HL-60 (cell line): ENCODE results near the gene ANAPC2.

Source experiments
- DNase-seq, 2 experiments: peaks; one replicate each; pipeline ENCODE4 v3.0.0-alpha.2; 2010 to 2020; ENCODE audit warnings: low read depth in 1 of 2, low spot score in 1 of 2
- H3K27ac ChIP-seq: fragments of 250-450 bp; sonication (Bioruptor Pico); replicated peaks from 2 replicates; pipeline ENCODE4 v1.5.1; 2020; ENCODE audit warnings: mild to moderate bottlenecking, moderate library complexity
- H3K27me3 ChIP-seq: fragments of 250-450 bp; sonication (Bioruptor Pico); 2 replicates; pipeline ENCODE4 v1.5.1; 2021; ENCODE audit warnings: mild to moderate bottlenecking, moderate library complexity; ENCODE audit not compliant: insufficient read depth, poor library complexity, severe bottlenecking
- H3K4me3 ChIP-seq: replicated peaks from 2 replicates; pipeline ENCODE4 v1.5.1; 2011; ENCODE audit warnings: mild to moderate bottlenecking, control low read depth, low read length; ENCODE audit not compliant: insufficient read depth
- CTCF ChIP-seq: IDR thresholded peaks from one replicate; pipeline ENCODE4 v1.5.1; 2011; ENCODE audit warnings: low read length, control low read depth, inconsistent platforms; ENCODE audit not compliant: insufficient read depth
- GABPA ChIP-seq: IDR thresholded peaks from 2 replicates; pipeline ENCODE4 v1.6.1; 2012; ENCODE audit warnings: low read depth
- POLR2AphosphoS5 ChIP-seq: IDR thresholded peaks from 2 replicates; pipeline ENCODE4 v1.6.1; 2012; ENCODE audit warnings: low read depth
- REST ChIP-seq: IDR thresholded peaks from 2 replicates; pipeline ENCODE4 v1.6.1; 2012; ENCODE audit warnings: low read depth; ENCODE audit not compliant: insufficient replicate concordance
- SPI1 ChIP-seq: IDR thresholded peaks from 2 replicates; pipeline ENCODE4 v1.6.1; 2012; ENCODE audit warnings: low read depth, mild to moderate bottlenecking, borderline replicate concordance

ANAPC2 gene

DNA sequence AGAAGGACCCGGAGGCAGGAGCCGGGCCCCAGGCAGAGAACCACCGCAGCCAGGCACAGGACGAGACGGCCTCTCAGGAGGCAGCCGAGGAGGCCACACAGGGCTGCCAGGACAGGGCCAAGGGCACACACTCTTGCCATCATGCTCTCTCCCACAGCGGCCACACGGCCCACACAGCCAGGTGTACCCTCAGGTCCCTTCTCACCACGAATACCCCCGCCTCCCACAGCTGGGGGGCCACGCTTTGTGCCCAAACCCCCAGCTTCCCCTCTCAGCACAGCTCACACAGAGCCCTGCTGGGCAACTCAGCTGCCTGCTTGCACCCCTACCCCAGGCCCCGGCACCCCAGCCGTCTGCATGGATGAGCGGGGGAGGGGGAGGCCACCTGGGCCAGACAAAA lies 5.4 kb upstream of the ANAPC2 start:
- TF ChIP-seq POLR2AphosphoS5, result no peak
- no peak for TF ChIP-seq REST
- no peak for TF ChIP-seq GABPA
- TF ChIP-seq SPI1, result no peak
- TF ChIP-seq CTCF, result no peak
- no peak for DNase-seq
- Histone ChIP-seq H3K27ac (no peak overlapping the region), H3K4me3 (no peak overlapping the region), H3K27me3 (no peaks in the 10 kb centered on the region)

DNA sequence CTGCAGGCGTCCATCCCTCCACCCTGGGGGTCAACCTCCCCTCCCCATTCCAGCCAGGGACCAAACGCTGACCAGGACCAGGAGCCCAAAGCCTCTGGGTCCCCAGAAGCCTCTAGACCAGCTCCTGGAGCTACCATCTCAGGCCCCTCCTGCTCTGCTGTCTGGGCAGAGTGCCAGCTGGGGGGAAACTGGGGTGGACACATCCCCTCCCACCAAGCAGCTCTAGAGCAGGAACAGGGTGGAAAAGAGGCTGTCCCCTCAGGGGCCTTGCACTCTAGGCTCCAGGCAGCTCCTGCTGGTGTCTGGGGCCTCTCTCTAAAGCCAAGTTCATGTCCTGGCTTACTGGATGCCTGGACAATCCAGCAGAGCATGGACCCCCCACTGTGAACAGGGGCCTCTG lies 4.5 kb upstream of the ANAPC2 start:
- Histone ChIP-seq H3K27me3 (no peaks in the 10 kb centered on the region), H3K27ac (no peak overlapping the region), H3K4me3 (no peak overlapping the region)
- TF ChIP-seq REST (no peak), SPI1 (no peak)
- no peak for DNase-seq

DNA sequence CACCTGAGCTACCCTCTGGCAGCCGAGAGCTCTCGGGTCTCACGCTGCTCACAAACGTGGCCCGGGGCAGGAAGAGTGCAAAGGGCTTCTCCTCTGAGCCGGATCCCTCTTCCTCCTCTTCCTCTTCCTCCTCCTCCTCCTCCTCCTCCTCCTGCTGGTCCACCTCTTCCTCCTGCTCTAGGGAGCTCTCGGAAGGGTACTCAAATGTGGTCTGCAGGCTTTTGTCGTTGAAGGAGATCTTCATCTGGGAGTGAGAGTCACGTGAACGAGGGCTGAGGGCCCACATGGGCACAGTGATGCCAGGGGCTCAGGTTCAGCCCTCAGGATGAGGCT lies 4.1 kb upstream of the ANAPC2 start:
- no peak overlapping the region for H3K4me3 ChIP-seq
- H3K27me3 ChIP-seq, result no peaks in the 10 kb centered on the region
- TF ChIP-seq POLR2AphosphoS5 (no peak), GABPA (no peak), SPI1 (no peak), CTCF (no peak), REST (no peak)
- H3K27ac ChIP-seq, result no peak overlapping the region
- no peak for DNase-seq
